GM06990 (cell line): Measurements from ENCODE around the gene GJC2.

Experiments
- DNase-seq: peaks from one replicate; pipeline ENCODE4 v3.0.0-alpha.2; 2011; ENCODE audit not compliant: insufficient read length; ENCODE audit errors: extremely low read depth
- H3K27me3 ChIP-seq: replicated peaks from 2 replicates; pipeline ENCODE4 v1.6.0; 2011; ENCODE audit warnings: low read length; ENCODE audit not compliant: control insufficient read depth, insufficient read depth
- H3K36me3 ChIP-seq: 2 replicates; pipeline ENCODE4 v1.5.1; 2011; ENCODE audit warnings: low read length; ENCODE audit not compliant: control insufficient read depth, insufficient read depth
- H3K4me3 ChIP-seq: replicated peaks from 2 replicates; pipeline ENCODE4 v1.5.1; 2011; ENCODE audit warnings: low read depth, mild to moderate bottlenecking, control low read depth, low read length
- CTCF ChIP-seq: IDR thresholded peaks from 2 replicates; pipeline ENCODE4 v1.5.1; 2011; ENCODE audit warnings: low read length, control low read depth, mild to moderate bottlenecking, inconsistent platforms; ENCODE audit not compliant: insufficient read depth, poor library complexity, severe bottlenecking

GJC2 gene

DNA sequence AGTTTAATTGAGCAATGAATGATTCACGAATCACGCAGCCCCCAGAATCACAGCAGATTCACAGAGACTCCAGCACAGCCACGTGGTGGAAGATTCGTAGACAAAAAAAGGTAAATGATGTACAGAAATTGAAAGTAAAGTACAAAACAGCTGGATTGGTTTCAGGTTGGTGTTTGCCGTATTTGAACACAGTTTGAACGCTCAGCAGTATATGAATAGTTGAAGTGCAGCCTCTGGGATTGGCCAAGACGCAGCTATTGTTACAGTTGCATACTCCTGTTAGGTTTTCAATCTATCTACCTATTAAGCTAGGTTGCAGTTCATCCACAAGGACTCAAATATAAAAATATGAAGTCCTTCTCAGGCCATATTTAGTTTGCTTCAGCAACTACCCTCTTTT lies 37.6 kb upstream of the GJC2 start:
- Histone ChIP-seq H3K27me3 (no peaks in the 10 kb centered on the region), H3K4me3 (no peak overlapping the region), H3K36me3 (peaks cover 4% of the 10 kb centered on the region)
- no peak for TF ChIP-seq CTCF
- no peak for DNase-seq

GRCh38 chr1:228112617-228113016 lies 37.1 kb upstream of the GJC2 start:
- DNase-seq, result no peak
- H3K36me3 ChIP-seq, result peaks cover 1% of the 10 kb centered on the region
- TF ChIP-seq CTCF, result no peak
- H3K4me3 ChIP-seq, result no peak overlapping the region
- H3K27me3 ChIP-seq, result no peaks in the 10 kb centered on the region

- no peak for DNase-seq
- H3K36me3 ChIP-seq, result no peaks in the 10 kb centered on the region
- H3K27me3 ChIP-seq, result no peaks in the 10 kb centered on the region
- H3K4me3 ChIP-seq, result no peak overlapping the region
- no peak for TF ChIP-seq CTCF
These were observed 34.9 kb upstream of the GJC2 start for GRCh38 chr1:228114827-228115226.

DNA sequence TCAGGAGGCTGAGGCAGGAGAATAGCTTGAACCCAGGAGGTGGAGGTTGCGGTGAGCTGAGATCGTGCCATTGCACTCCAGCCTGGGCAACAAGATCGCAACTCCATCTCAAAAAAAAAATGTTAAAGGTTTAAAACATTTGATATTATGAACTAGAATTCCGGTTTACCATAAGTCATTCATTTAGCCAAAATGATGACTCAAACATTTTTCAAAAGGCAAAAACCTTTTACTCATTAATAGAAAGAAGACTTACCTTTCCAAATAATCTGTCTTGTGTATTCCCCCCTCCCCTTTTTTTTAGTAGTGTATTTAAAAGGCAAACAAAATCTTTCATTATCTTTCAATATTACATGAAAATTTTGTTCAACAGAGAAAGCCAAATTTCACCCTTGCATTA lies 32.4 kb upstream of the GJC2 start:
- TF ChIP-seq CTCF, result no peak
- H3K27me3 ChIP-seq, result no peaks in the 10 kb centered on the region
- no peak overlapping the region for H3K4me3 ChIP-seq
- H3K36me3 ChIP-seq, result no peaks in the 10 kb centered on the region
- no peak for DNase-seq

DNA sequence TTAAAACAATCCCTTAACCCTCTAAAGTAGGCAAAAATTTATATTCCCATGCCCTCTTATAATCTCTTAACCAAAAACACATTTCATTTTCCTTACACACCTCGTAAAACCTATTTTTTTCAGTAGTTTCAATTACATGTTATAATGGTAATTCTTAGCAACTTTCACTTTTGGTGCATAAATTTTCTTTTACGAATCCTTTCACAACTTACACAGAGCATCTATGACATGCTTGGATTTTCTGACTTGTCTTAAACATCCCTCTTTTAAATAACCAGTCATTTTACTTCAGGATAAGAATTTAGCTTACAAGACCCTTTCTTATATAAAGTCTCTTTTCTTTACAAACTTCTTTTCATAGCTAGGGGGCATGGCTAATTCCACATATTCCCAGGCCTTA lies 31.7 kb upstream of the GJC2 start:
- Histone ChIP-seq H3K4me3 (no peak overlapping the region), H3K27me3 (no peaks in the 10 kb centered on the region), H3K36me3 (no peaks in the 10 kb centered on the region)
- no peak for TF ChIP-seq CTCF
- no peak for DNase-seq

DNA sequence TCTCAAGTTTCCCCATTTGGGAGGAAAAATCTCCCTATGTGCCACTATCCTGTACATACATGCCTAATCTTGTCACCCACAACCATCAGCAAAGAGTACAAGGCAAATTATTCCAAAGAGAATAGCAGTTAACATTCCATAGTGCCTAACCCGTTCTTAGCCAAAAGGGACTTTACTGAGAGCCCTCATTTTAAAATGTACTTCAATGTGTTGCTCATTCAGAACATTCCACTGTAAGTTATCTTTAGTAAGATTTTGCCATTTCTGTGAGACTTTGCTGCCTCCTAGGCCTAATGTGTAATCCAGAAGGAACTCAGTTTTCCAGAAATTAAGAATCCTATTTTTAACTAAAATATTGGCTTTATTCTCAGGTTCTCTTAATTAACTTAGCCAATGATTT lies 29.4 kb upstream of the GJC2 start:
- no peaks in the 10 kb centered on the region for H3K27me3 ChIP-seq
- H3K36me3 ChIP-seq, result no peaks in the 10 kb centered on the region
- TF ChIP-seq CTCF, result no peak
- H3K4me3 ChIP-seq, result no peak overlapping the region
- no peak for DNase-seq
